GM18502 (cell line): Measurements from ENCODE around the gene ILF3.

Experiments used
- ATAC-seq: cut with Tn5 transposase; IDR thresholded peaks from one replicate; pipeline ENCODE4 v1.9.1; 2021; ENCODE audit warnings: mild to moderate bottlenecking; ENCODE audit not compliant: unreplicated experiment, poor library complexity

The ILF3 gene

DNA sequence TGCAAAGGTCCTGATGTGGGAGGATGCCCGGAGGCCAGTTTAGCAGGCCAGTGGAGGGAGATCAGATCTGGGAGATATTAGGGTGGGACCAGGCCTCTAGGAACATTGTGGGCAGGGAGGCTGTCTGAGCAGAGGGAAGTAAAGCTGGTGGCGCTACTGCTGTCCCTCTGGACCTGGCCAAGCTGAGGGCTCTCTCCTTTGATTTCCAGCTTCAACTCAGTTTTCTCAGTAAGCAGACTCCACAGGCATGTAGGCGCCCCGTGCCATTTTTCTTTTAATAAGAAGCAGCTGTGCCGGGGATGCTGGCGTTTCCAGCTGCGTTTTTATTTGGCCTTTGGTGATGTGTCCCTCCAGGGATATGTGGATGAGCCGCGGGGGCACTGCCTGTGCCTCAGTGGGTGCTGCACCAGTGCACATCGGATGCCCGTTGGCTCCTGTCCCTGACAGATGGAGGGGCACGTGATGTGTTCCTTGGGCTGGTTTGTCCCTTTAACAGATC lies 70.5 kb downstream of the ILF3 start:
- no peak for ATAC-seq

DNA sequence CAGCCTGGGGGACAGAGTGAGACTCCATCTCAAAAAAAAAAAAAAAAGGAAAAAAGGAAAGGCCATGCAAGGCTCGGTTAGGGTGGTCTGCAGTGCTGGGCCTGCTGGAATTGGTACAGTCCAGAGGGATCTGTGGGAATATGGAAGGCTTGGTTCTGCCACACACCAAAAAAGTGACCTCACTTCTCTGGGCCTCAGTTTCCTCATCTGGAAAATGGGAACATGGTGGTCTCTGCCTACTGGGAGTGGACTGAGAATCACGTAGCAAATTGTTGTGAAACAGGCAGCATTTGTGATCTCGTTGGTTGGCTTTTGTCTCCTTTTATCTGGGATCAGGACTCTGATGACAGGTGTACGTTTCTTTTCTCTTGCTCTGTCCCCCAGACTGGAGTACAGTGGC lies 71.3 kb downstream of the ILF3 start:
- no peak for ATAC-seq

DNA sequence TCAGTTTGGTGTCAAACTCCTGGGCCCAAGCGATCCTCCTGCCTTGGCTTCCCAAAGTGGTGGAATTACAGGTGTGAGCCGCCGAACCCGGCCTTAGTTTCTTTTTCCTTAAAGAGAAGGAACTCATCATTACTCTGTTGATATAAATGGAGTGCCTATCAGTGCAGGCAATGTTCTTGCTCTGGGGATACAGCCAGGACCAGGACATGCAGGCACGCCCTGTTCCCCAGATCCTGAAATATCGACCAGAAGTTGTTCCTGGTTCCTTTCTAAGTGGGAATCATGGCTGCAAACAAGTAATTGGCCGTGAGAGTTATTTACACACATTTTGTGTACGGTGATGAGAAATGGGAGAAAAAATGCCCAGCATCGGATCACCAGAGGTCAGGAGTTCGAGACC lies 72.1 kb downstream of the ILF3 start:
- ATAC-seq, result no peak

DNA sequence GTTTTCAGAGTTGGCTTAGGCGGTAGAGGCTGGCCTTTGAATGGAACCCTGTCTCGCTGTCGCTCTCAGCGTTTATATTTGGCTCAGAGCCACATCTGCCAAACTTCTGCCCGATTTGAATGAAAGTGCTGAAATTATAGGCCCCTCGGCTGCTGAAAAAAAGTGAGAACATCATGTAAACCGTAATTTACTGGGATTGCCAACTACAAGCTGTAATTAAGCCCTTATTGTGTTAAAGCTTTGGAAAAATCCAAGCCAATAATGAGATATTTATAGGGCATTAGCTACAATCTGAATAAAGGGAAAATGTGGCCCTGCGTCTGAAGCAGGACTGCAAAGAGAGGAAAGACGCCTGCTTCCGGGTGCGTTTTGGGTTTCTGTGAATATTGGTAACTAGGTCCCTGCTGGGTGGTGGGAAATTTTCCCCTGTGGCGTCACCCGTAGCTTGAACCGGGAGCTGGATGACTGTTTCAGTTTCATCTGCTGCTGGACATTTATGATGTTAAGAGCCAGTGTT lies 73.6 kb downstream of the ILF3 start:
- ATAC-seq, result no peak

DNA sequence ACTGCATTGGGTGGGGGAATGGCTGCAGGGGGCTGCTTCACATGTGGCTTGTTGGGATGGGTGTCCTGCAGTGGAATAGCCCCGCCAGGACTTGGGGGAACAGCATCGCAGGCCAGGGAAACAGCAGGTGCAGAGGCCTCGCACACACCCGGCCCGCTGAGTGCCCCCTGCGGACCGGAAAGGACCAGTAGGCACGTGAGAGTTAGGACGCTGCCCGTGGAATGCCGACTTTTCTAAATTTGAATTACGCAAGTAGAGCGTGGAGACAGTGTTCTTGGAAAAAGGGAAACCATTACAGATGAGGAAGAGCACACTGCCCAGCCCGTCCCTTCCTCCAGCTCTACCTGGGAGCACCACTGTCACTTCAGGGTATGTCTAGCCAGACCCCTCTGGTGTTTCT lies 75.3 kb downstream of the ILF3 start:
- no peak for ATAC-seq

DNA sequence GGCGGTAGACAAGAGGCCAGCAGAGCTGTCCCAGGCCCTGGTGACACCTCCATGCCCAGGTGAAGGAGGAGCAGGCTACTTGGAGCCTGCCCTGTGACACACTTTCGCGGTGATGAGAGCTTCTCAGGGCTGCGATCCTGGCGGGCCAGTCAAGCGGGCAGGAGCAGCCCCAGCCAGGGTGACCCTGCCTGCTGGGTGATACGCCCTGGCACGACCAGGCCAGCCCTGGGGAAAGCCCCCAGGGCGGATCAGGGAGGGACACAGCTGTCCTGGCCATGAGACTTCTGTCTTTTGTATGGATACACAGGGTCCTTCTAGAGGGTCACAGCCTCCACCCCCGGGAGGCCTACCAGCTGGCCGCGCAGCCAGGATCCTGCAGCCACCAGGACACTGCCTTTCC lies 76.8 kb downstream of the ILF3 start:
- ATAC-seq, result no peak

DNA sequence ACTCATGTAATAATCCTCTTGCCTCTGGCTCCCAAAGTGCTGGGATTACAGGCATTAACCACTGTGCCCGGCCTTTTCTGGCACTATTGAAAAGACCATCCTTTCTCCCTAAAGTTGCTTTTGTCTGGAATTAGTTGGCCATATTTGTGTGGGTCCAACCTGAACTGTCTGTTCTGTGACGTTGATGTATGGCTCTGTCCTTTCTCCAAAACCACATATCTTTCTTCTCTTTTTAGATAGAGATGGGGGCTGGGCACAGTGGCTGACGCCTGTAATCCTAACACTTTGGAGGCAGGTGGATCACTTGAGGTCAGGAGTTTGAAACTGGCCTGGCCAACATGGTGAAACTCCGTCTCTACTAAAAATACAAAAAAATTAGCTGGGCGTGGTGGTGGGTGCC lies 81.6 kb downstream of the ILF3 start:
- ATAC-seq, result no peak

DNA sequence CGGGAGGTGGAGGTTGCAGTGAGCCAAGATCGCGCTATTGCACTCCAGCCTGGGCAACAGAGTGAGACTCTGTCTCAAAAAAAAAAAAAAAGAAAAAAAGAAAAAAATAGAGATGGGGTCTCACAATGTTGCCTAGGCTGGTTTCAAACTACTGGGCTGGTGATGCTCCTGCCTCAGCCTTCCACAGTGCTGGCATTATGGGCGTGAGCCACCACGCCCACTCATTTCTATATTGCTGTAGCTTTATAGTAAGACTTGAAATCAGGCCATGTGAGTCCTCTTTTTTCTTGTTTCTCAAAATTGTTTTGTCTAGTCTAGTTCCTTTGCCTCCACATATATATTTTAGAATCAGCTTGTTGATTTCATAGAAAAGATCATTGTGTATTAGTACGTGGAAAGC lies 82.0 kb downstream of the ILF3 start:
- no peak for ATAC-seq

DNA sequence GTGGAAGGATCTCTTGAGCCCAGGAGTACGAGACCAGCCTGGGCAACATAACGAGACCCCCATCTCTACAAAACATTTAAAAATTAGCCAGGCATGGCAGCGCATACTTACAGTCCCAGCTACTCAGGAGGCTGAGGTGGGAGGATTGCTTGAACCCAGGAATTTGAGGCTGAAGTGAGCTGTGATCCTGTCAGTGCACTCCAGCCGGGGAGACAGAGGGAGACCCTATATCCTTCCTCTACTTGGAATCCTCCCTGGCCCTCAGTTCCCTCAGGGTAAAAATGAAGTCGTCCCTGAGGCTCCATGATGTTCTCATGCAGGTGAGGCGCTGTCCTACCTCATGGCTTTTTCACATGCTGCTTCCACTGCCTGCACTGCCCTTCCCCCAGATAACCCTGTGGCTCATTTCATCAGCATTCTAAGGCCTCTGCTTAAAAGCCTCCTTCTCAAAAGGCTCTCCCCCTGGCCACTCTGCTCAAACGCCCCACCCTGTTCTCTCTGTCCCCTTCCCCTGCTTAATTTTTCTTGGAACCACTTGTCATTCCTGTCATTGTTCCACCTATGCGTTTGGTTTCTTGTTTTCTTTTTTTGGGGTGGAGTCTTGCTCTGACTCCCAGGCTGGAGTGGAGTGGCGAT lies 82.9 kb downstream of the ILF3 start:
- ATAC-seq, result no peak

DNA sequence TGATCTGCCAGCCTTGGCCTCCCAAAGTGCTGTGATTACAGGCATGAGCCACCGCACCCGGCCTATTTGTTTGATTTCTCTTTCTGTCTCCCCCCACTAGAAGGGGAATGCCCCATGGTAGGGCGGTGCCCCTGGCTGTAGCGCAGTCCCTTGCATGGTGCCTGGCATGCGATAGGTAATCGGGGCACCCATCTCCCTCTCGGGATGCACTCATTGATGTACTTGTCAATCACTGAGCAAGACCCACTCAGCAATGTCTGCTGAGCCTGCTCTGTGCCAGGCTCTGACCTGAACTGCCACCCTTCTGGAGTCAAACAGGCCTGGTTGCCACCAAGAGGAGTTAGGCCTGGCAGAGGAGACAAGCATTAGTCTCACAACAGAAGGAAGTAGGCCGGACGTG lies 83.6 kb downstream of the ILF3 start:
- ATAC-seq, result no peak

DNA sequence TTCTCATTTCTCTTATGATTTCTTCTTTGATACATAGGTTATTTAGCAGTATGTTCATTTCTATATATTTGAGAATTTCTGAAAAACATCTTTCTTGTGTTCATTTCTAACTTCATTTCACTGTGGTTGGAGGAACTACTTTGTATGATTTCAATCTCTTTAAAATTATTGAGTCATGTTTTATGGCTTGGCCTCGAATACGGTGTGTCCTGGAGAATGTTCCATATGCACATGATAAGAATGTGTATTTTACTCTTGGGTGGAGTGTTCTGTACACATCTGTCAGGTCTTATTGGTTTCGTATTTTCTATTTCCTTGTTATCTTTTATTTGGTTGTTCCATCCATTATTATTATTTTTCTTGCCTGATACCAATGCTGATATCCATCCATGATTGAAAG lies 86.7 kb downstream of the ILF3 start:
- no peak for ATAC-seq
